ENCODE data around the gene NODAL.

DNA sequence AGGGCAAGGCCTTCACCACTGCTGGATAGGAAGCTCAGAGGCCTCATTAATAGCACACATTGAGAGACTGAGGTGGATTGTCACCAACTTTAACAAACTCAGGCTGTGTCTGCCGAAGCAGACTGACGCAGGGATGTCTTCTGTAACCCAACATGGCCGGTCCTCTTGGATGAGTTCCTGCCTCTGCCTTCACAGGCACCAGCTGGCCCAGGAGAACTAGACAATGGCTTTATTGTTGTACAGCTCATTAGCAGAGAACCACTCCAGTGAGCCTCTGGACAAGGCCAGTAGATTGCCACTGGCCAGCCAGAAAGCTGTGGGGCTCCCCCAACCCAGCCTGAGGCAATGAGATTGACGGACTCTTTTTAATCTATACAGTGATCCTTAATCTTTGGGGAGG lies 9.4 kb downstream of the NODAL start:
- TF ChIP-seq, protein P1, sequence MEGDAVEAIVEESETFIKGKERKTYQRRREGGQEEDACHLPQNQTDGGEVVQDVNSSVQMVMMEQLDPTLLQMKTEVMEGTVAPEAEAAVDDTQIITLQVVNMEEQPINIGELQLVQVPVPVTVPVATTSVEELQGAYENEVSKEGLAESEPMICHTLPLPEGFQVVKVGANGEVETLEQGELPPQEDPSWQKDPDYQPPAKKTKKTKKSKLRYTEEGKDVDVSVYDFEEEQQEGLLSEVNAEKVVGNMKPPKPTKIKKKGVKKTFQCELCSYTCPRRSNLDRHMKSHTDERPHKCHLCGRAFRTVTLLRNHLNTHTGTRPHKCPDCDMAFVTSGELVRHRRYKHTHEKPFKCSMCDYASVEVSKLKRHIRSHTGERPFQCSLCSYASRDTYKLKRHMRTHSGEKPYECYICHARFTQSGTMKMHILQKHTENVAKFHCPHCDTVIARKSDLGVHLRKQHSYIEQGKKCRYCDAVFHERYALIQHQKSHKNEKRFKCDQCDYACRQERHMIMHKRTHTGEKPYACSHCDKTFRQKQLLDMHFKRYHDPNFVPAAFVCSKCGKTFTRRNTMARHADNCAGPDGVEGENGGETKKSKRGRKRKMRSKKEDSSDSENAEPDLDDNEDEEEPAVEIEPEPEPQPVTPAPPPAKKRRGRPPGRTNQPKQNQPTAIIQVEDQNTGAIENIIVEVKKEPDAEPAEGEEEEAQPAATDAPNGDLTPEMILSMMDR (IDR thresholded peaks at IDR 0.05): no peak
- no peak for TF ChIP-seq POLR2A (IDR thresholded peaks at IDR 0.05)
